ENCODE results near the gene CPNE8. TPM values are rescaled to one million over a fixed set of nuclear protein-coding genes. Genes with fewer than 3 reads are reported as not detected.

CPNE8 gene
- total RNA-seq, 2 donors from 2014 or later, result 8.7 to 18.0 TPM

DNA sequence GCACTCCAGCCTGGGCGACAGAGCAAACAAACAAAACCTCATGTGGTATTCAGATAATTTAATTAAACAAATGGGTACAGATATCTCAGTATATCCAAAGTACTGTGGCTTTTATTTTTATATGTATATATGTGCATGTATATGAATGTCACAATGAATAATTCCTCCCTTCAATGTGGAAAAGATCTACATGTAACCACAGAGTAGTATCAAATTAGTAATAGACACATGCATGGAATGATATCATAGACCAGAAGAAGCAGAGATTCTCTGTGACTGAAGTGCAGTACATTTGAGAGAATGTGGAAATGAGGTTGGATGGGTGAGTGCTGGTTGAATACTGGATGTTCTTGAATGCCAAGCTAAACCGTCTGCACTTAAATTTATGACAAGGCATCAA is 222.9 kb downstream of the CPNE8 start:
- H3K27ac ChIP-seq (ENCODE audit: low read depth, low read length), result no peak overlapping the region
- TF ChIP-seq, protein P1, sequence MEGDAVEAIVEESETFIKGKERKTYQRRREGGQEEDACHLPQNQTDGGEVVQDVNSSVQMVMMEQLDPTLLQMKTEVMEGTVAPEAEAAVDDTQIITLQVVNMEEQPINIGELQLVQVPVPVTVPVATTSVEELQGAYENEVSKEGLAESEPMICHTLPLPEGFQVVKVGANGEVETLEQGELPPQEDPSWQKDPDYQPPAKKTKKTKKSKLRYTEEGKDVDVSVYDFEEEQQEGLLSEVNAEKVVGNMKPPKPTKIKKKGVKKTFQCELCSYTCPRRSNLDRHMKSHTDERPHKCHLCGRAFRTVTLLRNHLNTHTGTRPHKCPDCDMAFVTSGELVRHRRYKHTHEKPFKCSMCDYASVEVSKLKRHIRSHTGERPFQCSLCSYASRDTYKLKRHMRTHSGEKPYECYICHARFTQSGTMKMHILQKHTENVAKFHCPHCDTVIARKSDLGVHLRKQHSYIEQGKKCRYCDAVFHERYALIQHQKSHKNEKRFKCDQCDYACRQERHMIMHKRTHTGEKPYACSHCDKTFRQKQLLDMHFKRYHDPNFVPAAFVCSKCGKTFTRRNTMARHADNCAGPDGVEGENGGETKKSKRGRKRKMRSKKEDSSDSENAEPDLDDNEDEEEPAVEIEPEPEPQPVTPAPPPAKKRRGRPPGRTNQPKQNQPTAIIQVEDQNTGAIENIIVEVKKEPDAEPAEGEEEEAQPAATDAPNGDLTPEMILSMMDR (conservative IDR thresholded peaks at IDR 0.05), result no peak
- H3K9me3 ChIP-seq (ENCODE audit: control insufficient read depth, low read length), result no peaks in the 10 kb centered on the region
- Mint-ChIP-seq H3K4me1 (no peaks in the 10 kb centered on the region), H3K9me3 (no peaks in the 10 kb centered on the region), H3K27ac (no peak overlapping the region), H3K27me3 (ENCODE audit: insufficient read depth) (no peaks in the 10 kb centered on the region), H3K4me3 (no peak overlapping the region), H3K36me3 (ENCODE audit: low read depth) (no peaks in the 10 kb centered on the region)
- WGBS, 2 experiments (ENCODE audit: insufficient coverage in 1 of 2, insufficient read length in 1 of 2), result 97 to 100% methylated on average over 1 to 2 of the region's 2 CpGs
- H3K36me3 ChIP-seq (ENCODE audit: control insufficient read depth, insufficient read depth, low read length), result no peaks in the 10 kb centered on the region
- H3K27me3 ChIP-seq (ENCODE audit: control insufficient read depth, insufficient read depth, low read length, poor library complexity, severe bottlenecking), result no peaks in the 10 kb centered on the region
- DNase-seq, result no peak
- no peak overlapping the region for H3K9ac ChIP-seq (ENCODE audit: extremely low read depth, low read length, poor library complexity, severe bottlenecking)
- no peak overlapping the region for H3K4me3 ChIP-seq (ENCODE audit: low read length)
- no peaks in the 10 kb centered on the region for H3K4me1 ChIP-seq (ENCODE audit: control insufficient read depth, insufficient read depth, low read length)

DNA sequence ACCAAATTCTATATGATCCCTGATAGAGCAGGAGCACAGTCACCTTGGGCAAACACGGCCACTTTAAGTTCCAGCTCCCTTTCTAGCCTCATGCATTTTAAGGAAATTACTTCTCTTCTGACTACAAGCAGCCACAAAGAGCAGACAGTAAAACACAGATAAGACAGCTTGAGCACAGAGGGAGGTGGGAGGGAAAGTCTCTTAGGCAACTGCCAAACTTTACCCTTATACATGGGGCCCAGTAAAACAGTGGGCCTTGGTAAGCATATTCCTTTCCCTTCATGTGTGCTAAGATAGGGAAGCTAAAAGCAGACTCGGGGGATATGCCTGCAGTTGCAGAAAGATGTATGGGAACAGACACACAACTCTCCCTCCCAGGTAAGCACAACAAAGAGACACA is 235.9 kb downstream of the CPNE8 start:
- no peak for DNase-seq
- H3K27ac Mint-ChIP-seq, result peak overlapping the region; percentile 57

DNA sequence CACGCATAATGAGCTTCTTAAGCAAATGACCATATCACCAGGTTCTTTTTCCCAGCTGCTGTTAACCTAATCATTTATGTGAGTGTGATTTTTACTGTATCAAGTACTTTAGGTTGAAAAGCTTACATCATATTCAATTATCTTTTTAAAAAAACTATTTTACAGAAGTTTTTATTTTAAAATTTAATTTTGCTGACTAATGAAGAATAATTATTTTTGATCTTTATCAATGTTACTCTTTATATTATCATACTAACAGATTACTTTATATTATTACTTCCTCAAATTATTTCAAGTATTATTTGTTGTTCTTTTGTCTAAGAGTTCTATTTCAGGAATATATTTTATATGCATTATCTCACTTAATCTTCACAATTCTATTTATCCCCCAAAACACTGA is 236.3 kb downstream of the CPNE8 start:
- Mint-ChIP-seq H3K9me3 (no peaks in the 10 kb centered on the region), H3K4me3 (no peak overlapping the region), H3K27ac (peak overlapping the region; percentile 57), H3K4me1 (peaks cover 11% of the 10 kb centered on the region), H3K36me3 (ENCODE audit: low read depth) (peaks cover 9% of the 10 kb centered on the region), H3K27me3 (ENCODE audit: insufficient read depth) (no peaks in the 10 kb centered on the region)
- Histone ChIP-seq H3K9ac (ENCODE audit: extremely low read depth, low read length, poor library complexity, severe bottlenecking) (no peak overlapping the region), H3K27ac (ENCODE audit: low read depth, low read length) (no peak overlapping the region), H3K27me3 (ENCODE audit: control insufficient read depth, insufficient read depth, low read length, poor library complexity, severe bottlenecking) (no peaks in the 10 kb centered on the region), H3K4me3 (ENCODE audit: low read length) (no peak overlapping the region), H3K9me3 (ENCODE audit: control insufficient read depth, low read length) (no peaks in the 10 kb centered on the region), H3K36me3 (ENCODE audit: control insufficient read depth, insufficient read depth, low read length) (no peaks in the 10 kb centered on the region), H3K4me1 (ENCODE audit: control insufficient read depth, insufficient read depth, low read length) (peaks cover 2% of the 10 kb centered on the region)
- no CpG with 5 or more reads among the region's 1 CpG for WGBS, 2 experiments (ENCODE audit: insufficient coverage in 1 of 2, insufficient read length in 1 of 2)
- no peak for DNase-seq
- TF ChIP-seq, protein P1 (conservative IDR thresholded peaks at IDR 0.05), result no peak

More for the DNA sequence above, 235.9 kb downstream of the CPNE8 start:
- H3K4me3 ChIP-seq (ENCODE audit: low read length), result no peak overlapping the region
- H3K36me3 ChIP-seq (ENCODE audit: control insufficient read depth, insufficient read depth, low read length), result no peaks in the 10 kb centered on the region
- no peaks in the 10 kb centered on the region for H3K9me3 ChIP-seq (ENCODE audit: control insufficient read depth, low read length)
- Mint-ChIP-seq H3K36me3 (ENCODE audit: low read depth) (peaks cover 9% of the 10 kb centered on the region), H3K4me1 (peaks cover 15% of the 10 kb centered on the region), H3K4me3 (no peak overlapping the region), H3K9me3 (no peaks in the 10 kb centered on the region), H3K27me3 (ENCODE audit: insufficient read depth) (no peaks in the 10 kb centered on the region)
- no peaks in the 10 kb centered on the region for H3K27me3 ChIP-seq (ENCODE audit: control insufficient read depth, insufficient read depth, low read length, poor library complexity, severe bottlenecking)
- WGBS, 2 experiments (ENCODE audit: insufficient coverage in 1 of 2, insufficient read length in 1 of 2), result 56 to 60% methylated on average over 1 to 2 of the region's 2 CpGs
- H3K9ac ChIP-seq (ENCODE audit: extremely low read depth, low read length, poor library complexity, severe bottlenecking), result no peak overlapping the region
- peaks cover 2% of the 10 kb centered on the region for H3K4me1 ChIP-seq (ENCODE audit: control insufficient read depth, insufficient read depth, low read length)
- H3K27ac ChIP-seq (ENCODE audit: low read depth, low read length), result no peak overlapping the region
- TF ChIP-seq, protein P1 (conservative IDR thresholded peaks at IDR 0.05), result no peak
